Karpas-422 (cell line): ENCODE measurements around the gene TSHZ2. TPM values are rescaled to one million over a fixed set of nuclear protein-coding genes. Genes with fewer than 3 reads are reported as not detected.

Experiments
- DNase-seq: peaks from one replicate; pipeline ENCODE4 v3.0.0-alpha.2; 2015
- H2AFZ ChIP-seq: fragments of 200-600 bp; sonication (generic); 2 replicates; pipeline ENCODE4 v1.6.1; 2014; ENCODE audit warnings: antibody characterized with exemption, low read length, mixed read lengths
- H3K27ac ChIP-seq: fragments of 200-600 bp; sonication (generic); 2 replicates; pipeline ENCODE4 v1.5.1; 2014; ENCODE audit warnings: mild to moderate bottlenecking, low read length, moderate library complexity
- H3K27me3 ChIP-seq: fragments of 200-600 bp; sonication (generic); 2 replicates; pipeline ENCODE4 v1.6.1; 2014; ENCODE audit warnings: low read length, mixed read lengths
- H3K36me3 ChIP-seq: fragments of 200-600 bp; sonication (generic); 2 replicates; pipeline ENCODE4 v1.6.1; 2014; ENCODE audit warnings: low read length, mixed read lengths; ENCODE audit not compliant: insufficient read depth
- H3K4me1 ChIP-seq: fragments of 200-600 bp; sonication (generic); 2 replicates; pipeline ENCODE4 v1.6.1; 2014; ENCODE audit warnings: mild to moderate bottlenecking, low read length, mixed read lengths
- H3K4me2 ChIP-seq: fragments of 200-600 bp; sonication (generic); 2 replicates; pipeline ENCODE4 v1.6.1; 2014; ENCODE audit warnings: low read length, low read depth, mild to moderate bottlenecking; ENCODE audit not compliant: poor library complexity, severe bottlenecking
- H3K4me3 ChIP-seq: fragments of 200-600 bp; sonication (generic); 2 replicates; pipeline ENCODE4 v1.5.1; 2014; ENCODE audit warnings: mild to moderate bottlenecking, antibody characterized with exemption, low read length, mixed read lengths
- H3K79me2 ChIP-seq: fragments of 200-600 bp; sonication (generic); 2 replicates; pipeline ENCODE4 v1.6.1; 2014; ENCODE audit warnings: mild to moderate bottlenecking, low read length, mixed read lengths
- H3K9ac ChIP-seq: fragments of 200-600 bp; sonication (generic); 2 replicates; pipeline ENCODE4 v1.6.0; 2014; ENCODE audit warnings: low read length
- H3K9me2 ChIP-seq: fragments of 200-600 bp; sonication (generic), shearing (Covaris generic); replicated peaks from 2 replicates; pipeline ENCODE4 v1.6.0; 2014; ENCODE audit warnings: mild to moderate bottlenecking, low read length, moderate library complexity; ENCODE audit not compliant: insufficient read depth
- H3K9me3 ChIP-seq: fragments of 300-700, 200-600 bp; sonication (generic); 2 replicates; pipeline ENCODE4 v1.6.1; 2014; ENCODE audit warnings: low read length, mixed read lengths
- H4K20me1 ChIP-seq: fragments of 200-600 bp; sonication (generic); 2 replicates; pipeline ENCODE4 v1.6.1; 2014; ENCODE audit warnings: mild to moderate bottlenecking, antibody characterized with exemption, low read length, low read depth; ENCODE audit not compliant: insufficient read depth
- total RNA-seq: library from RNA; depleted of rRNA; stranded (reverse); fragments of >200 nt; shearing (Covaris generic); gene quantifications from 2 replicates; pipeline ENCODE4 v1.2.3, GENCODE V29; 2014; ENCODE audit warnings: low replicate concordance

Gene TSHZ2
- total RNA-seq, 1 experiment from 2014 or later: not detected

- Histone ChIP-seq H3K27ac (no peak overlapping the region), H4K20me1 (no peaks in the 10 kb centered on the region), H3K27me3 (no peaks in the 10 kb centered on the region), H3K9me2 (no peaks in the 10 kb centered on the region), H3K79me2 (no peaks in the 10 kb centered on the region), H3K4me3 (no peak overlapping the region), H3K9me3 (peaks cover 9% of the 10 kb centered on the region; the same call in 1 of the 2 replicates), H2AFZ (no peak overlapping the region), H3K36me3 (no peaks in the 10 kb centered on the region), H3K4me2 (no peak overlapping the region), H3K9ac (no peak overlapping the region), H3K4me1 (no peaks in the 10 kb centered on the region)
- DNase-seq: no peak
These were observed 8.9 kb downstream of the TSHZ2 start for GRCh38 chr20:52981051-52981450.

- H3K36me3 ChIP-seq: no peaks in the 10 kb centered on the region
- no peaks in the 10 kb centered on the region for H3K9me2 ChIP-seq
- no peak for DNase-seq
- peaks cover 15% of the 10 kb centered on the region for H3K9me3 ChIP-seq
- no peaks in the 10 kb centered on the region for H3K27me3 ChIP-seq
- no peak overlapping the region for H2AFZ ChIP-seq
- H3K4me2 ChIP-seq: no peak overlapping the region
- H3K4me1 ChIP-seq: no peaks in the 10 kb centered on the region
- H3K4me3 ChIP-seq: no peak overlapping the region
- no peak overlapping the region for H3K27ac ChIP-seq
- H3K9ac ChIP-seq: no peak overlapping the region
- H4K20me1 ChIP-seq: no peaks in the 10 kb centered on the region
- H3K79me2 ChIP-seq: no peaks in the 10 kb centered on the region
These were observed 11.7 kb downstream of the TSHZ2 start for GRCh38 chr20:52983726-52984450.

DNA sequence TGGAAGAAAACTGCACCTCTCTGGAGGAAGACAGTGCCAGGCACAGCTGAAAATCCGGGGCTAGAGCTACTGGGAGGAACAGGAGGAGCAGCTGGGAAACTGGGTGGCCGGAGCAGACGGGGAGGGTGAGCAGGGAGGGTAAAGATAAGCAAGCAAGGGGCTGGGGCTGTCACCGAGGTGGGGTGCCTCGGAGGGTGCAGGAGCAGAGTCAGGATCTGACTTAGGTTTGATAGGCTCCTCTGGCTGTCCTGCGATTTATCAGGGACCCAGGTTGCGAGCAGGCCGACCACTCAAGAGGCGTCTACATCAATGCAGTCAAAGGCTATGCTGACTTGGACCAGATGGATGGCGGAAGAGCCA, 12.3 kb downstream of the TSHZ2 start:
- Histone ChIP-seq H3K79me2 (no peaks in the 10 kb centered on the region), H3K36me3 (no peaks in the 10 kb centered on the region), H3K4me2 (no peak overlapping the region), H2AFZ (no peak overlapping the region), H3K27me3 (no peaks in the 10 kb centered on the region), H3K27ac (no peak overlapping the region), H4K20me1 (no peaks in the 10 kb centered on the region), H3K9me3 (peaks cover 15% of the 10 kb centered on the region), H3K4me1 (no peaks in the 10 kb centered on the region), H3K9ac (no peak overlapping the region), H3K9me2 (no peaks in the 10 kb centered on the region), H3K4me3 (no peak overlapping the region)
- no peak for DNase-seq

- H3K79me2 ChIP-seq: no peaks in the 10 kb centered on the region
- no peaks in the 10 kb centered on the region for H3K4me1 ChIP-seq
- H2AFZ ChIP-seq: no peak overlapping the region
- no peak overlapping the region for H3K4me2 ChIP-seq
- no peaks in the 10 kb centered on the region for H3K27me3 ChIP-seq
- H4K20me1 ChIP-seq: no peaks in the 10 kb centered on the region
- H3K27ac ChIP-seq: no peak overlapping the region
- peaks cover 17% of the 10 kb centered on the region for H3K9me3 ChIP-seq
- no peak for DNase-seq
- H3K9me2 ChIP-seq: no peaks in the 10 kb centered on the region
- no peak overlapping the region for H3K9ac ChIP-seq
- H3K36me3 ChIP-seq: no peaks in the 10 kb centered on the region
- H3K4me3 ChIP-seq: no peak overlapping the region
These were observed 13.5 kb downstream of the TSHZ2 start for GRCh38 chr20:52985687-52986086.

DNA sequence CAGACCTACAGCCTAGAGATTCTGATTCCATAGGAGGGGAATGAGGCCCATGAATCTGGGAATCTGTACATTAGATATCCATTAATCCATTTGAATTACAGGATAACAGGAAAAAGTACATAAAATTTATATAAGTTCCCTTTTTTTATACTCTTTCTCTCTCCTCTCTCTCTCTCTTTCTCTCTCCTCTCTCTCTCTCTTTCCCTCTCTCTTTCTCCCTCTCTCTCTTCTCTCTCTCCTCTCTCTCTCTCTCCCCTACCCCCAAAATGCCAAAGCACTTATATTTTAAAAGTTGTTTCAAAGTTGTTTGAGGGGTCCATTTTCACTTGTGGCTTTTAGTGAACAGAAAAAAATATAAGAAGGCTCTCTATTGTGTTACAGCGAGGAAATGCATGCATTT, 15.1 kb downstream of the TSHZ2 start:
- no peak overlapping the region for H2AFZ ChIP-seq
- H3K27ac ChIP-seq: no peak overlapping the region
- H3K27me3 ChIP-seq: no peaks in the 10 kb centered on the region
- DNase-seq: no peak
- H3K4me2 ChIP-seq: no peak overlapping the region
- H3K36me3 ChIP-seq: no peaks in the 10 kb centered on the region
- H3K4me1 ChIP-seq: no peaks in the 10 kb centered on the region
- no peak overlapping the region for H3K9ac ChIP-seq
- no peaks in the 10 kb centered on the region for H4K20me1 ChIP-seq
- H3K9me3 ChIP-seq: peaks cover 13% of the 10 kb centered on the region
- H3K4me3 ChIP-seq: no peak overlapping the region
- H3K9me2 ChIP-seq: no peaks in the 10 kb centered on the region
- no peaks in the 10 kb centered on the region for H3K79me2 ChIP-seq

- no peaks in the 10 kb centered on the region for H3K4me1 ChIP-seq
- no peak overlapping the region for H2AFZ ChIP-seq
- no peaks in the 10 kb centered on the region for H4K20me1 ChIP-seq
- no peak for DNase-seq
- H3K4me3 ChIP-seq: no peak overlapping the region
- H3K4me2 ChIP-seq: no peak overlapping the region
- no peaks in the 10 kb centered on the region for H3K79me2 ChIP-seq
- H3K36me3 ChIP-seq: no peaks in the 10 kb centered on the region
- H3K9me2 ChIP-seq: no peaks in the 10 kb centered on the region
- no peaks in the 10 kb centered on the region for H3K27me3 ChIP-seq
- no peak overlapping the region for H3K9ac ChIP-seq
- H3K27ac ChIP-seq: no peak overlapping the region
- H3K9me3 ChIP-seq: peaks cover 17% of the 10 kb centered on the region
These were observed 19.7 kb downstream of the TSHZ2 start for GRCh38 chr20:52991830-52992229.

- Histone ChIP-seq H3K36me3 (no peaks in the 10 kb centered on the region), H3K4me2 (no peak overlapping the region), H3K9me3 (peaks cover 17% of the 10 kb centered on the region), H3K27me3 (no peaks in the 10 kb centered on the region), H3K27ac (no peak overlapping the region), H2AFZ (no peak overlapping the region), H4K20me1 (no peaks in the 10 kb centered on the region), H3K4me1 (no peaks in the 10 kb centered on the region), H3K9me2 (no peaks in the 10 kb centered on the region), H3K9ac (no peak overlapping the region), H3K4me3 (no peak overlapping the region), H3K79me2 (no peaks in the 10 kb centered on the region)
- DNase-seq: no peak
These were observed 20.5 kb downstream of the TSHZ2 start for GRCh38 chr20:52992632-52993031.

DNA sequence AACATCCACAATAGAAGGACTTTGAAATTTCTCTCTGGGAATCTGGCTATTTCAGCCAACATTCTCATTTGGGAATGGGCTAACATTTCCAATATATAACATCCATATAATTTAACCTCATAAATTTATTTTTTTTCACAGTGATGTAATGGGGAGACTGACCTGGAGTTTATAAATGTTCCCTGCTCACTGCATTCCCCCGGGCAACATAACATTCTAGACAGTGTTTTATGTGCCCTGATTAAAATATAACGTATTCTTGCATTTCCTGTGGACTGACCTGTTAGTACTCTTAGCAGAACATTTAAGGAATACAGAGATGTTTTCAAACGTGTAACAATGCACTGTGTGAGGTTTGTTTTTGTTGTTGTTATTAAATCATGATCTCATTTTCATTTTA, 20.9 kb downstream of the TSHZ2 start:
- no peak overlapping the region for H2AFZ ChIP-seq
- no peaks in the 10 kb centered on the region for H4K20me1 ChIP-seq
- H3K27ac ChIP-seq: no peak overlapping the region

More for the DNA sequence above, 20.9 kb downstream of the TSHZ2 start:
- H3K79me2 ChIP-seq: no peaks in the 10 kb centered on the region
- peaks cover 14% of the 10 kb centered on the region for H3K9me3 ChIP-seq
- H3K4me2 ChIP-seq: no peak overlapping the region
- H3K4me3 ChIP-seq: no peak overlapping the region
- no peak overlapping the region for H3K9ac ChIP-seq
- no peaks in the 10 kb centered on the region for H3K27me3 ChIP-seq
- no peaks in the 10 kb centered on the region for H3K4me1 ChIP-seq
- H3K36me3 ChIP-seq: no peaks in the 10 kb centered on the region
- no peaks in the 10 kb centered on the region for H3K9me2 ChIP-seq
- DNase-seq: no peak
